ENCODE results near the gene TSPAN16.

The TSPAN16 gene

GRCh38 chr19:11355160-11356073 lies 59.5 kb downstream of the TSPAN16 start, which contains the start of gene PLPPR2:
TSS of gene PLPPR2 (plus strand) at chr19:11355432. CDS start at chr19:11357674, 2,242 bp downstream.
- peak within 1 kb of the TSS; percentile 15 for H3K27ac Mint-ChIP-seq

DNA sequence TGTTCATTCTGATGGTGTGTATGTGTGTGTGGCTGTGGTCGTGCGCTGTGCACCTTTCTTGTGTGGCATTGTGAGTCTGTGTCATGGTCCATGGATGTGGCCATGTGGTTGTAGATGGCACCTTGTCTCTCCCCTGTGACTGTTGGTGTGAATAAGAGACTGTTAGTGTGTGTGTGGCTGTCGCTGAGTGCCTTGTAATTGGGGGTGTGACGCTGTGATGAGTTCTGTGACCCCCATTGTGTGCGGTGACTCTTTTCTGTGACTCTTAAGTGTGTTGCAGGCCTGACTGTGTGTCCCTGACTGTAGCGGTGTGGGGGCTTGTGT lies 60.1 kb downstream of the TSPAN16 start:
- Mint-ChIP-seq H3K27me3 (peaks cover 16 to 18% of the 10 kb centered on the region in 2 donors), H3K9me3 (no peaks in the 10 kb centered on the region), H3K4me3 (peak overlapping the region; percentile 79 to 80), H3K4me1 (peaks cover 11 to 20% of the 10 kb centered on the region in 2 donors), H3K27ac (peak overlapping the region; percentile 15), H3K36me3 (peaks cover 3 to 5% of the 10 kb centered on the region in 2 donors)
- DNase-seq = no peak
- ATAC-seq (replicated peaks) = no peak

More at GRCh38 chr19:11355160-11356073, 59.5 kb downstream of the TSPAN16 start, which contains the start of gene PLPPR2:
- Mint-ChIP-seq H3K36me3 (peaks cover 3 to 8% of the 10 kb centered on the region in 2 donors), H3K4me1 (peaks cover 11 to 27% of the 10 kb centered on the region in 2 donors), H3K4me3 (peak within 1 kb of the TSS; percentile 79 to 80), H3K27me3 (peaks cover 16 to 18% of the 10 kb centered on the region in 2 donors), H3K9me3 (no peaks in the 10 kb centered on the region)
- peak; percentile 94 to 96 for ATAC-seq (replicated peaks)
- DNase-seq = peak; percentile 75

GRCh38 chr19:11356676-11357550 lies 61.0 kb downstream of the TSPAN16 start:
- Mint-ChIP-seq H3K9me3 (no peaks in the 10 kb centered on the region), H3K27me3 (peaks cover 16 to 18% of the 10 kb centered on the region in 2 donors), H3K36me3 (peaks cover 5 to 6% of the 10 kb centered on the region in 2 donors), H3K27ac (peak overlapping the region; percentile 48), H3K4me3 (no peak overlapping the region), H3K4me1 (peaks cover 11 to 17% of the 10 kb centered on the region in 2 donors)
- no peak for ATAC-seq (replicated peaks)
- no peak for DNase-seq

DNA sequence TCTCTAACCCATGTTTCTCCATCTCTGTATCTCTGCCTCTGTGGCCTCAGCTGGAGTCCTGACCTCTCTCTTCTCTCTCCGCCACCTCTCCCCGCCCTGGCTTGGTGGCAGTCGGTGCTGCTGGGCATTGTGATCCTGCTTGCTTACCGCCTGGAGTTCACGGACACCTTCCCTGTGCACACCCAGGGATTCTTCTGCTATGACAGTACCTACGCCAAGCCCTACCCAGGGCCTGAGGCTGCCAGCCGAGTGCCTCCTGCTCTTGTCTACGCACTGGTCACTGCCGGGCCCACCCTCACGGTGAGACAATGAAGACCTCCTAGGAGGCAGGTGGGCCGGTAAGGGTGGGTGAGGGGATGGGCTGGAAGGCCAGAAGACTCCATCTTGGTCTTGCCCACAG lies 63.5 kb downstream of the TSPAN16 start:
- Mint-ChIP-seq H3K27ac (no peak overlapping the region), H3K27me3 (peaks cover 16 to 18% of the 10 kb centered on the region in 2 donors)

DNA sequence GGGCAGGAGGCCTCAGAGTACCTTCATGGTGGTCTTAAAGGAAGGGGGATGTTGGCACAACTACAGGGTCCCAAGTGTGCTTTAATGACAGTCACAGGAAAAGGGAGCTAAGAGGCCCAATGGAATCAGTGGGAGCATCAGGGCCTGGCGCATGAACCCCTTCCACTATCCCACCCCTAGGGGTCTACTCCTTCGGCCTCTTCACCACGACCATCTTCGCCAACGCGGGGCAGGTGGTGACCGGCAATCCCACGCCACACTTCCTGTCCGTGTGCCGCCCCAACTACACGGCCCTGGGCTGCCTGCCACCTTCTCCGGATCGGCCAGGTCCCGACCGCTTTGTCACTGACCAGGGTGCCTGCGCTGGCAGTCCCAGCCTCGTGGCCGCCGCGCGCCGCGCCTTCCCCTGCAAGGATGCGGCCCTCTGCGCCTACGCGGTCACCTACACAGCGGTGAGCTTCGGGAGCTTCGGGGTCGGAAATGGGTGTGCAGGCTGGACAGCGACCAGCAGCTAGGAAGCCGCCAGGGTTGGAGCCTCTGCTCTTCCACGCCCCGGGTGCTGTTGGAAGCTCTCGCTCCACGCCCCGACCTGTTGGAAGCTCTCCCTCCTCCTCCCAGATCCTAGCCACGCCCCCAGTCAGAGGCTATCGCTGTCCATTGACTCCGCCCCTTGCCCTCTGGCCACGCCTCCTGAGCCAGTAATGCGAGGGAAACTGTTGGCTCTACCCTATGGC lies 65.2 kb downstream of the TSPAN16 start:
- no peak for ATAC-seq (replicated peaks)
- Mint-ChIP-seq H3K9me3 (no peaks in the 10 kb centered on the region), H3K27me3 (peaks cover 9% of the 10 kb centered on the region in 2 donors), H3K36me3 (peaks cover 14 to 15% of the 10 kb centered on the region in 2 donors), H3K4me1 (peaks cover under 1 to 2% of the 10 kb centered on the region in 2 donors), H3K27ac (no peak overlapping the region), H3K4me3 (no peak overlapping the region)
- no peak for DNase-seq

More for the DNA sequence above, 63.5 kb downstream of the TSPAN16 start:
- no peak overlapping the region for H3K4me3 Mint-ChIP-seq
- peaks cover 10% of the 10 kb centered on the region in 2 donors for H3K36me3 Mint-ChIP-seq
- peaks cover 11 to 17% of the 10 kb centered on the region in 2 donors for H3K4me1 Mint-ChIP-seq
- ATAC-seq (replicated peaks) = no peak
- DNase-seq = no peak
- no peaks in the 10 kb centered on the region for H3K9me3 Mint-ChIP-seq

- no peak for DNase-seq
These were observed 66.1 kb downstream of the TSPAN16 start for GRCh38 chr19:11361771-11362731.

GRCh38 chr19:11363881-11364280 lies 67.9 kb downstream of the TSPAN16 start:
- DNase-seq = no peak
- peaks cover 21% of the 10 kb centered on the region in 2 donors for H3K36me3 Mint-ChIP-seq
- no peaks in the 10 kb centered on the region for H3K27me3 Mint-ChIP-seq
- no peak for ATAC-seq (replicated peaks)
- no peaks in the 10 kb centered on the region for H3K4me1 Mint-ChIP-seq
- no peak overlapping the region for H3K27ac Mint-ChIP-seq
- H3K9me3 Mint-ChIP-seq = no peaks in the 10 kb centered on the region
- no peak overlapping the region for H3K4me3 Mint-ChIP-seq

More at GRCh38 chr19:11361771-11362731, 66.1 kb downstream of the TSPAN16 start:
- no peak for ATAC-seq (replicated peaks)
- no peaks in the 10 kb centered on the region for H3K4me1 Mint-ChIP-seq
- H3K4me3 Mint-ChIP-seq = no peak overlapping the region
- H3K27me3 Mint-ChIP-seq = peaks cover under 1% of the 10 kb centered on the region in 2 donors
- peaks cover 15 to 16% of the 10 kb centered on the region in 2 donors for H3K36me3 Mint-ChIP-seq
- no peak overlapping the region for H3K27ac Mint-ChIP-seq
- no peaks in the 10 kb centered on the region for H3K9me3 Mint-ChIP-seq

GRCh38 chr19:11364296-11364904 lies 68.4 kb downstream of the TSPAN16 start:
- H3K4me1 Mint-ChIP-seq = no peaks in the 10 kb centered on the region
- no peak for ATAC-seq (replicated peaks)
- no peaks in the 10 kb centered on the region for H3K9me3 Mint-ChIP-seq

GRCh38 chr19:11364935-11365334 lies 69.0 kb downstream of the TSPAN16 start:
- no peak overlapping the region for H3K4me3 Mint-ChIP-seq
- no peaks in the 10 kb centered on the region for H3K27me3 Mint-ChIP-seq
- ATAC-seq (replicated peaks) (no peak), DNase-seq (no peak)
- H3K9me3 Mint-ChIP-seq = no peaks in the 10 kb centered on the region
- H3K27ac Mint-ChIP-seq = peak overlapping the region; percentile 14
- H3K36me3 Mint-ChIP-seq = peaks cover 25 to 30% of the 10 kb centered on the region in 2 donors
- H3K4me1 Mint-ChIP-seq = peaks cover 0 to 1% of the 10 kb centered on the region in 2 donors

More at GRCh38 chr19:11364296-11364904, 68.4 kb downstream of the TSPAN16 start:
- H3K27ac Mint-ChIP-seq = peak overlapping the region; percentile 51
- no peaks in the 10 kb centered on the region for H3K27me3 Mint-ChIP-seq
- DNase-seq = no peak
- peaks cover 25 to 26% of the 10 kb centered on the region in 2 donors for H3K36me3 Mint-ChIP-seq
- no peak overlapping the region for H3K4me3 Mint-ChIP-seq

Measured in stimulated activated naive B cell treated with anti-CD40 and anti-IgM and Interleukin-4, amounts not matched to agents 10 μg/mL and 1 μg/mL and 100 μg/mL, for 72 hours (primary cell).